Activated naive CD8-positive, alpha-beta T cell treated with anti-CD3 and anti-CD28 coated beads, Interleukin-2, amount 10 ng/mL, durations not matched to agents 7 days and 5 days (primary cell): ENCODE results near the gene PATZ1. TPM values are rescaled to one million over a fixed set of nuclear protein-coding genes. Genes with fewer than 3 reads are reported as not detected.
A peak's percentile ranks its signal among the peaks of the same experiment; 100 is the strongest.
"Not testable (repeated sequence)": the region's sequence is repeated elsewhere in the genome, so short reads cannot be mapped to it uniquely, and the experiment has no call there.

Source experiments
- ATAC-seq: fragments of 150-1000 bp; cut with Tn5 transposase; one replicate; pipeline ENCODE4 v1.10.0; 2021; ENCODE audit warnings: low read depth, moderate library complexity
- POLR2A ChIA-PET: fragments of 350-600 bp; sonication (Branson Sonifier 250); formaldehyde crosslinking; loops from one replicate; lab custom pipeline; 2021; ENCODE audit warnings: antibody characterized with exemption; lab: Charles Lee
- DNase-seq: peaks from one replicate; pipeline ENCODE4 v3.0.0; 2021
- H3K27ac Mint-ChIP-seq: one replicate; pipeline ENCODE4 v1.8.0; 2022; ENCODE audit warnings: mild to moderate bottlenecking, mixed read lengths
- H3K27me3 Mint-ChIP-seq: one replicate; pipeline ENCODE4 v1.8.0; 2022; ENCODE audit warnings: mild to moderate bottlenecking, moderate library complexity, mixed read lengths
- H3K36me3 Mint-ChIP-seq: one replicate; pipeline ENCODE4 v1.8.0; 2021; ENCODE audit warnings: mild to moderate bottlenecking, mixed read lengths
- H3K4me1 Mint-ChIP-seq: one replicate; pipeline ENCODE4 v1.8.0; 2021; ENCODE audit warnings: mixed read lengths
- H3K4me3 Mint-ChIP-seq: one replicate; pipeline ENCODE4 v1.8.0; 2022; ENCODE audit warnings: mild to moderate bottlenecking, moderate library complexity, mixed read lengths
- H3K9me3 Mint-ChIP-seq: one replicate; pipeline ENCODE4 v1.8.0; 2021; ENCODE audit warnings: mixed read lengths
- total RNA-seq, 2 experiments: library from RNA; stranded (reverse); gene quantifications; one replicate each; pipeline ENCODE4 v1.2.3, GENCODE V29; 2021

The PATZ1 gene
- 10 to 100 TPM; 36.2 to 37.2 TPM for total RNA-seq

- H3K4me1 Mint-ChIP-seq = peaks cover 41% of the 10 kb centered on the region
- no peaks in the 10 kb centered on the region for H3K9me3 Mint-ChIP-seq
- DNase-seq = no peak
- peak within 1 kb of the TSS; percentile 86 for H3K4me3 Mint-ChIP-seq
- peak; percentile 52 for ATAC-seq
- H3K27ac Mint-ChIP-seq = peak within 1 kb of the TSS; percentile 91
- peaks cover 14% of the 10 kb centered on the region for H3K36me3 Mint-ChIP-seq
- no peaks in the 10 kb centered on the region for H3K27me3 Mint-ChIP-seq
- POLR2A ChIA-PET = interaction anchor here (0.6 to 2.2 kb wide), 17 partner anchors 9 to 406 kb away, joined by 3 to 44 read pairs (median 6); partner anchors contain the start of genes DRG1, LIMK2, MORC2 and PIK3IP1
These were observed at the start of gene PATZ1 for GRCh38 chr22:31346255-31346732. PATZ1 (minus strand) TSS chr22:31346346; CDS start chr22:31345602, 744 bp downstream.

DNA sequence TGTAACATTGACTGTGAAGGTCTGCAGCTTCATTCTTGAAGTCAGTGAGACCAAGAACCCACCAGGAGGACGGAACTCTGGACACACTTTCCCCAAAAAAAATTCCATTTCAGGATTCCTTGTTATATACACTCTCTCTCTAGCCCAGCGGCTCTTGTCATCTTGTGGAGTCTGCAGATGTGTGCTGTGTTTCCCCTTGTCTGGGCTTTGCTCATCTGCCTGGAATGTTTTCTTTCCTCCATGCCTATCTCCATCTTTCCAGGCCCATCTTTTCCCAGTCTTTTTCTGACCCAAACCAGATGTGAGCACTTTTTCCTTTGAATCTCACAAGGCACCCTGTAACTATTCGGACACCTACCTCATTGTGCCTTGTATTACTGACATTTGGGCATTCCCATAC is 48.2 kb upstream of the PATZ1 start:
- no peak for DNase-seq
- peaks cover 3% of the 10 kb centered on the region for H3K4me1 Mint-ChIP-seq
- H3K36me3 Mint-ChIP-seq = peaks cover 2% of the 10 kb centered on the region
- peaks cover 2% of the 10 kb centered on the region for H3K9me3 Mint-ChIP-seq
- ATAC-seq = no peak
- no peak overlapping the region for H3K4me3 Mint-ChIP-seq
- peaks cover 9% of the 10 kb centered on the region for H3K27me3 Mint-ChIP-seq
- POLR2A ChIA-PET = no interaction called here
- no peak overlapping the region for H3K27ac Mint-ChIP-seq

DNA sequence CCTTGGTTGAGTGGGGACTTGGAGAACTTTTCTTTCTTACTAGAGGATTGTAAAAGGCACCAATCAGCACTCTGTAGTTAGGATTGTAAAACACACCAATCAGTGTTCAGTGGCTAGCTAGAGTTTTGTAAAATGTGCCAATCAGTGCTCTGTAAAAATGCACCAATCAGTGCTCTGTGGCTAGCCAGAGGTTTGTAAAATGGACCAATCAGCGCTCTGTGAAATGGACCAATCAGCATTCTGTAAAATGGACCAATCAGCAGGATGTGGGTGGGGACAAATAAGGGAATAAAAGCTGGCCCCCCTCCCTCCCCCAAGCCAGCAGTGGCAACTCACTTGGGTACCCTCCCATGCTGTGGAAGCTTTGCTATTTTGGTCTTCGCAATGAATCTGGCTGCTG is 47.7 kb upstream of the PATZ1 start:
- no peak for DNase-seq
- Mint-ChIP-seq H3K9me3 (peaks cover 2% of the 10 kb centered on the region), H3K27ac (no peak overlapping the region), H3K4me1 (peaks cover 2% of the 10 kb centered on the region), H3K36me3 (peaks cover 2% of the 10 kb centered on the region), H3K4me3 (no peak overlapping the region), H3K27me3 (peaks cover 9% of the 10 kb centered on the region)
- POLR2A ChIA-PET = no interaction called here
- no peak for ATAC-seq

- H3K27me3 Mint-ChIP-seq, POLR2A ChIA-PET, H3K27ac Mint-ChIP-seq, H3K9me3 Mint-ChIP-seq, H3K36me3 Mint-ChIP-seq, ATAC-seq, H3K4me3 Mint-ChIP-seq, DNase-seq, H3K4me1 Mint-ChIP-seq: not testable (repeated sequence)
These were observed 32.5 kb upstream of the PATZ1 start for GRCh38 chr22:31378651-31379050.

GRCh38 chr22:31378123-31378522 is 32.0 kb upstream of the PATZ1 start:
- Mint-ChIP-seq H3K4me1 (no peaks in the 10 kb centered on the region), H3K27ac (no peak overlapping the region), H3K36me3 (no peaks in the 10 kb centered on the region), H3K27me3 (peaks cover 6% of the 10 kb centered on the region), H3K4me3 (no peak overlapping the region), H3K9me3 (no peaks in the 10 kb centered on the region)
- DNase-seq = no peak
- ATAC-seq = no peak
- POLR2A ChIA-PET = no interaction called here

DNA sequence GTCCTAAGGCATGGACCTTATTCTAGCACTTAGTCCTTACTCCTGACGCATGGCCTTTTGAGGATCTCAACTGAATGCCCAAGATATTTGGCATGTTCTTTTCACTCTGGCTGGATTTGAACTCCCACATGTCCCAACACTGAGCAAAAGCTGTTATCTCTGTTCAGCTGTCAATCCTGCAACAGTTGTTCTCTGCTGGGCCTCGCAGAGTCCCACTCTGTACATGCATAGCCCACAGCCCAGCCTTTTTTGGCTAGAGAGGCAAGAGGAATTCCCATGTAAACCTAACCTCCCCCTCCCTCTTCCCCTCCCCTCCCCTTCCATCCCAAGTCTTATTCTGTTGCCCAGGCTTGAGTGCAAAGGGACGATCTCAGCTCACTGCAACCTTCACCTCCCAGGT is 31.5 kb upstream of the PATZ1 start:
- H3K27me3 Mint-ChIP-seq = peaks cover 3% of the 10 kb centered on the region

DNA sequence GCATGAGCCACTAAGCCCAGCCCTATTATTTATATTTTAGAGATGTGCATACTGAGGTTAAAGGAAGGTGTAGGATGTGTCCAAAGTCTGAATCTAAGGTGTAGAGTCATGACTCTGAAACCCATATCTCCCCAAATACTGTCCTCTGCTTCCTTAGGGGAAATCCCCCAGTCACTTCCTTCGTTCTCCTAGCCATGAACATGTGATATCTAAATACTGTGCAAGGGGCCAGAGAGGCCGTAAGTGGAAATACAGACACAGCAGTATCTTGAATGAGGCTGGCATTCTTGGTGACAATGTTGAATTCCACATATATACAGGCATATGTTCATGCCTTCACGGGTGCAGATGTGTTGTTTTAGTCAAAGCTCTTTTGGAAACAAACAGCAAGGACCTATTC is 21.3 kb upstream of the PATZ1 start:
- no peak overlapping the region for H3K27ac Mint-ChIP-seq
- ATAC-seq (no peak), DNase-seq (no peak)
- no peaks in the 10 kb centered on the region for H3K36me3 Mint-ChIP-seq
- H3K27me3 Mint-ChIP-seq = no peaks in the 10 kb centered on the region
- H3K4me3 Mint-ChIP-seq = no peak overlapping the region
- POLR2A ChIA-PET = no interaction called here
- H3K9me3 Mint-ChIP-seq = no peaks in the 10 kb centered on the region
- H3K4me1 Mint-ChIP-seq = no peaks in the 10 kb centered on the region

More for the DNA sequence above, 31.5 kb upstream of the PATZ1 start:
- no peak for DNase-seq
- Mint-ChIP-seq H3K36me3 (no peaks in the 10 kb centered on the region), H3K27ac (no peak overlapping the region), H3K4me3 (no peak overlapping the region), H3K4me1 (no peaks in the 10 kb centered on the region), H3K9me3 (no peaks in the 10 kb centered on the region)
- POLR2A ChIA-PET = no interaction called here
- no peak for ATAC-seq

DNA sequence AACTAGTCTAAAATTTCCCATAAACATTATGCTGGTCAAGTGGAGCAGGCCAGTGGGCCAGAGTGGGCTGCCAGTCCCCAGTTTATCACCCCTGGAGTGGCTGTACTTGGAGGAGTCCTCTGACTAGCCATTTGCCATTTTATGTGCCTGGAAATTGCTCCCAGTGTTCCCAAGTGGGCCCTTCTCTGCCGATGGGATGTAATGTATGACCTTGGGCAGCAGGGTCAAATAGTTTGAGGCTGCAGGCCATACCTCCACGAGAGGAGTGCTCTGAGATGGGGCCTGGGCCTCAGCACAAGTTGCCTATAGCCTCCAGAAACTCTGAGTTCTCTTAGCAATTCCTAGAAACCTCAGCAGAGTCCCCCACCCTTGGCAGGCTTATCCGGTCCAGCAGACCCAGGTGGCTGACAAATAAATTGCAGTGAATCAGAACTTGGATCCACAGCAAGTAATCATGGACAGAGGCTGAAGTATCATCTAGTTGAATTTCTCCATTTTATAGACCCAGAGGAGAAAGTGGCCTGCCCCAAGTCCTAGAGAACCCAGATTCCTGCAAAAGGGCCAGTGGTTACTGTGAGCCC is 17.8 kb upstream of the PATZ1 start:
- H3K27me3 Mint-ChIP-seq = peaks cover 7% of the 10 kb centered on the region
- H3K4me1 Mint-ChIP-seq = no peaks in the 10 kb centered on the region
- no peaks in the 10 kb centered on the region for H3K9me3 Mint-ChIP-seq
- no peaks in the 10 kb centered on the region for H3K36me3 Mint-ChIP-seq
- no peak overlapping the region for H3K27ac Mint-ChIP-seq
- DNase-seq = no peak
- no peak for ATAC-seq
- POLR2A ChIA-PET = no interaction called here
- no peak overlapping the region for H3K4me3 Mint-ChIP-seq

GRCh38 chr22:31361743-31362142 is 15.6 kb upstream of the PATZ1 start:
- no peak for DNase-seq
- no peak for ATAC-seq
- Mint-ChIP-seq H3K9me3 (no peaks in the 10 kb centered on the region), H3K36me3 (no peaks in the 10 kb centered on the region), H3K4me3 (no peak overlapping the region), H3K4me1 (no peaks in the 10 kb centered on the region), H3K27me3 (peaks cover 14% of the 10 kb centered on the region), H3K27ac (no peak overlapping the region)
- POLR2A ChIA-PET = no interaction called here

DNA sequence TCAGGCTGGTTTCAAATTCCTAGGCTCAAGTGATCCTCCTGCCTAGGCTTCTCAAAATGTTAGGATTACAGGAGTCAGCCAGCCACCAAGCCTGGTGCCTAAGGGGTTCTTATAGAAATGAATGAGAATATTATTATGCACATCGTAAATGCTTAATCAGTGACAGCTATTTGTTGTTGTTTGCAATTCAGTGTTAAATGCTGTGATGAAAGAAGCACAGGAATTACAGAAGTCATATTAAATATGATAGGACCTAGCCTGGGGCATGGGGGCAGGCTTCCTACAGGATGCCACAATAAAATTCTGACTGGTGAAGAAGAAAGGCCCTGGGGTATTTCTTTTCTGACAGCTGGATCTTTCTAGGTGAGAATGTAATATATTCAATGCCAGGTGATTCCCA is 13.9 kb upstream of the PATZ1 start:
- Mint-ChIP-seq H3K4me1 (no peaks in the 10 kb centered on the region), H3K36me3 (no peaks in the 10 kb centered on the region), H3K4me3 (no peak overlapping the region), H3K27ac (no peak overlapping the region), H3K9me3 (no peaks in the 10 kb centered on the region), H3K27me3 (peaks cover 17% of the 10 kb centered on the region)
- POLR2A ChIA-PET = interaction anchor here (0.6 kb wide), 1 partner anchor 498 kb away, joined by 3 read pairs; no protein-coding TSS in a partner anchor
- DNase-seq = no peak
- ATAC-seq = no peak

GRCh38 chr22:31354515-31354914 is 8.4 kb upstream of the PATZ1 start:
- peaks cover 12% of the 10 kb centered on the region for H3K27me3 Mint-ChIP-seq
- no peak for DNase-seq
- H3K9me3 Mint-ChIP-seq = no peaks in the 10 kb centered on the region
- no peak overlapping the region for H3K4me3 Mint-ChIP-seq
- H3K36me3 Mint-ChIP-seq = no peaks in the 10 kb centered on the region
- H3K4me1 Mint-ChIP-seq = no peaks in the 10 kb centered on the region
- no peak overlapping the region for H3K27ac Mint-ChIP-seq
- ATAC-seq = no peak
- POLR2A ChIA-PET = no interaction called here

GRCh38 chr22:31350410-31350863 is 4.3 kb upstream of the PATZ1 start:
- Mint-ChIP-seq H3K27me3 (peaks cover 2% of the 10 kb centered on the region), H3K9me3 (no peaks in the 10 kb centered on the region), H3K36me3 (no peaks in the 10 kb centered on the region), H3K4me1 (peaks cover 5% of the 10 kb centered on the region), H3K27ac (no peak overlapping the region), H3K4me3 (no peak overlapping the region)
- DNase-seq = no peak
- no peak for ATAC-seq
- POLR2A ChIA-PET = no interaction called here

DNA sequence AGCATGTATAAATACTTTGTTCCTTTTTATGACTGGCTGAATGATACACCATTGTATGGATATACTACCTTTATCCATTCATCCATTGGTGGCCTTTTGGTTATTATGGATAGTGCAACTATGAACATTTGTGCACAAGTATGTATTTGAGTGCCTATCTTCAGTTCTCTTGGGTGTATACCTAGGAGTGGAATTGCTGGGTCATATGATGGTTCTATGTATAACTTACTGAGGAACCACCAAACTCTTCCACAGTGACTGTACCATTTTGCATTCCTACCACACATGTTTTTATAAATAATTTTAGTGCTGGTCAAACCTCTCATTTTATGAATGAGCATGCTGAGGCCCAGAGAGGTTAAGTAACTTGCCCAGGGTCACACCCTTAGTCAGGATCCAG is 3.8 kb upstream of the PATZ1 start:
- peaks cover under 1% of the 10 kb centered on the region for H3K36me3 Mint-ChIP-seq
- POLR2A ChIA-PET = no interaction called here
- peaks cover 5% of the 10 kb centered on the region for H3K4me1 Mint-ChIP-seq
- DNase-seq (no peak), ATAC-seq (no peak)
- no peak overlapping the region for H3K4me3 Mint-ChIP-seq
- H3K9me3 Mint-ChIP-seq = no peaks in the 10 kb centered on the region
- peaks cover 2% of the 10 kb centered on the region for H3K27me3 Mint-ChIP-seq
- no peak overlapping the region for H3K27ac Mint-ChIP-seq

DNA sequence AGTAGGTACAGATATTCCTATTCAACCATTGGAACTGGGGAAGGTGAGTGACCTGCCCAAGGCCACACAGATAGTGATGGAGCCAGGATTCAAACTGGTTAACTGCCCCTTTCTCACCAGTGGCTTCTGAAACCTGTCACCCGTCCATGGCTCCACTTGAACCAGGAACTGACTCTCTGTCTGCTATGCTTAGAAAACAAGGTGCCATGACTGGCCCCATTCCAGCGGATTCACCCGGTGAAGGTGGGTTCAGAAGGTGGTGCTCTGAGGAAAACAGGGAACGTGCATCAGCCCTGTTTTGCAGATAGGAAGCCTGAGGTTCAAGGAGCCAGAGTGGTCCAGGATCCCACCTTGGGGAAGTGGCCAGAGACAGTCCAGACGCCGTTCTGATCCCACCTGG is 2.6 kb upstream of the PATZ1 start:
- Mint-ChIP-seq H3K36me3 (peaks cover 10% of the 10 kb centered on the region), H3K4me3 (no peak overlapping the region), H3K27me3 (no peaks in the 10 kb centered on the region), H3K9me3 (no peaks in the 10 kb centered on the region), H3K27ac (no peak overlapping the region), H3K4me1 (peaks cover 17% of the 10 kb centered on the region)
- POLR2A ChIA-PET = interaction anchor here (0.7 kb wide), 1 partner anchor 1191 kb away, joined by 4 read pairs; no protein-coding TSS in a partner anchor
- ATAC-seq (no peak), DNase-seq (no peak)
